Heart left ventricle (tissue), 13 donors: Measurements from ENCODE around the gene RNLS.

ENCODE experiments used
- CTCF ChIP-seq, 12 donors: fragments of 200-600 bp; sonication (generic) in 4 of 12; IDR thresholded peaks; one replicate each; pipeline versions ENCODE4 v1.5.0 to v1.8.0; 2018 to 2022; ENCODE audit warnings: antibody characterized with exemption in 12 of 12, mild to moderate bottlenecking in 5 of 12
- POLR2A ChIP-seq, 2 donors: fragments of 450-650 bp; IDR thresholded peaks; one replicate each; pipeline ENCODE4 v1.6.1; 2017; ENCODE audit warnings: antibody characterized with exemption in 2 of 2, mild to moderate bottlenecking in 2 of 2, moderate library complexity in 2 of 2
- donor health status: ischemic (EF 13 %, LVEDD 7.1; RV severe dilation, severe dysfunction).
- donor health status: DM: no; HTN: yes; CAD: no.
- donor health status: DM: no; HTN: no; CAD: no.
- donor health status: ischemic (EF 25% LVEDD 6.9; RV normal size, moderate dysfunction).
- donor health status: ischemic (EF 25% LVEDD 5.7; RV mildly dilated, moderate dysfunction).
- donor health status: ischemic (EF 35%, LVEDD 5.7; RV mildly dilated, moderate dysfunction).
- donor health status: nonischemic (EF 11% LVEDD 7.7; RV severe dilation, severe dysfunction).
- donor health status: DM: yes; HTN: yes; CAD: no.
- donor health status: PGD.
- donor health status: ischemic (EF 29% LVEDD 5.4; RV normal size, mild dysfunction).
- donor health status: nonischemic (EF 23%, LVEDD 6.1; RV moderate dilation, normal function).

- TF ChIP-seq CTCF (IDR thresholded peaks at IDR 0.05), result no peak
- TF ChIP-seq POLR2A (IDR thresholded peaks at IDR 0.05), result no peak
These were observed 77.9 kb downstream of the RNLS start for GRCh38 chr10:88505265-88505664.
